HT1080 (cell line): ENCODE measurements around the gene ACER3. TPM values are rescaled to one million over a fixed set of nuclear protein-coding genes. Genes with fewer than 3 reads are reported as not detected.
A peak's percentile ranks its signal among the peaks of the same experiment; 100 is the strongest.
"Not testable (repeated sequence)": the region's sequence is repeated elsewhere in the genome, so short reads cannot be mapped to it uniquely, and the experiment has no call there.

Experiments
- DNase-seq: peaks from one replicate; pipeline ENCODE4 v3.0.0-alpha.2; 2015; ENCODE audit warnings: low read depth
- polyA plus RNA-seq, 2 experiments: library from polyadenylated mRNA; depleted of rRNA; stranded (reverse); fragments of >200 nt; gene quantifications; 2 replicates each; pipeline ENCODE4 v1.2.3, GENCODE V29; 2015
- total RNA-seq: library from RNA; depleted of rRNA; stranded (reverse); fragments of >200 nt; shearing (Covaris generic); gene quantifications from 2 replicates; pipeline ENCODE4 v1.2.3, GENCODE V29; 2014; rRNA removed

ACER3 gene
- 13.3 and 15.0 TPM in 2 replicates for total RNA-seq
- polyA plus RNA-seq (2015; cell fraction: cytosol; rRNA removed) = 8.3 and 12.3 TPM in 2 replicates
- 8.7 and 11.4 TPM in 2 replicates for polyA plus RNA-seq (2015; cell fraction: nucleus; rRNA removed)

- peak; percentile 84 for DNase-seq
These were observed at the start of gene ACER3 for GRCh38 chr11:76860539-76861475. TSS of gene ACER3 (plus strand) at chr11:76860918. CDS start at chr11:76860977, 59 bp downstream.

GRCh38 chr11:76811259-76811658 lies 49.5 kb upstream of the ACER3 start:
- no peak for DNase-seq

DNA sequence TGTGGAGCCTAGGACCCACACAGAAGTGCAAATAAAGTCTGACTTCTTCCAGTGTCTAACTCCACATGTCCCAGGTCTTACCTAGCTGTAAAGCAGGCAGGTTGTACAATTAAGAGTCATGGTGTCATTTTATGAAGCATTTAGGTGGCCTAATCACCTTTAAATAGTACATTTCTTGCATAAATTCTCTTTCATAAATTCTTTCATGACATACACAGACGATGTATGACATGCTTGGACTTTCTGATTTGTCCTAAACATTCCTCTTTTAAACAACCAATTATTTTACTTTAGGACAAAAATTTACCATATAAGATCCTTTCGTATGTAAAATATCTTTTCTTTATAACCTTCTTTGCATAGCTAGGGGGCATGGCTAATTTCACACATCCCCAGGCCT lies 46.3 kb upstream of the ACER3 start:
- no peak for DNase-seq

- not testable (repeated sequence) for DNase-seq
These were observed 45.0 kb upstream of the ACER3 start for GRCh38 chr11:76815678-76816077.

DNA sequence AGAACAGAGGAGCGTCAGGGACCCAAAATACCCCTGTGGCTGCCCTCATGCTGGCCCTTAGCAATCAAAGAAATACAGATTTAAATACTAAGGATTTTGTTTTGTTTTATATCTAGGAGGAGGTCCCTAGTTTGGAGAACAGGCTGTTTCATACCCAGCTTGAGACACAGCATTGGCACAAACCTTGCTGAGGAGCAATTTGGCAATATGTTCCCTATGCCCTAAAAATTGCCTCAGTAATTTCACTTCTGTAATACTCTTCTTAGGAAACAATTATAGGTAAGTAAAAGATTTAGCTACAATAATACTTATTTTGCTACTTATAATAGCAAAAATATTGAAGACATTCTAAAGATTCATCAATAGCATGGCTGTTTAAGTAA lies 40.5 kb upstream of the ACER3 start:
- no peak for DNase-seq

DNA sequence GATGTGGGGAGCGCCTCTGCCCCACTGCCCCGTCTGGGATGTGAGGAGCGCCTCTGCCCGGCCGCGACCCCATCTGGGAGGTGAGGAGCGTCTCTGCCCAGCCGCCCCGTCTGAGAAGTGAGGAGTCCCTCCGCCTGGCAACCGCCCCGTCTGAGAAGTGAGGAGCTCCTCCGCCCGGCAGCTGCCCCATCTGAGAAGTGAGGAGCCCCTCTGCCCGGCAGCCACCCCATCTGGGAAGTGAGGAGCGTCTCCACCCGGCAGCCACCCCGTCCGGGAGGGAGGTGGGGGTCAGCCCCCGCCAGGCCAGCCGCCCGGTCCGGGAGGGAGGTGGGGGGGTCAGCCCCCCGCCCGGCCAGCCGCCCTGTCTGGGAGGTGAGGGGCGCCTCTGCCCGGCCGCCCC lies 39.3 kb upstream of the ACER3 start:
- not testable (repeated sequence) for DNase-seq

GRCh38 chr11:76822406-76822805 lies 38.3 kb upstream of the ACER3 start:
- no peak for DNase-seq

DNA sequence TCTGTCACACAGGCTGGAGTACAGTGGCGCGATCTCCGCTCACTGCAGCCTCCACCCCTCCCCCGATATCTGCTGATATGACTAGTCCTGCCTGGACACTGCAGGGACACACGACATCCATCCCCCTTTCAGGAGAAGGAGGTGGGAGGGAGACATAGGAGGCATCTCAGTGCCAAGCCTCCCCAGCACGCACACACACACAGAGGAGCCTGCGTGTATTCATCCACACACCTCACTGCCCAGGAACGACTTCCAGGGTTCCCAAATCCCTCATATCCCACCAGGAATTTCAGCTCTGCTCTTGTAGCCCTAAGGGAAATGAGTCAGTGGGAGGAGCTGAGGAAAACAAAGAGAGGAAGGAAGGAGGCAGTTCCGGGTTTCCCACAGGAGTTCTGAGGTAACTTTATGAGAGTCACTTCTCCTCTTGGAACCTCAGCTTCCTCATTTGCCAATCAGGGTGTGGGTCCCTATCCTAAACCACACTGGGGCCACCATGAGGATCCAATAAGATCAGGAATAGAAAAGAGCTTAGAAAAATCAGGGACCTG lies 37.2 kb upstream of the ACER3 start:
- peak; percentile 97 for DNase-seq

- DNase-seq = peak; percentile 76
These were observed 36.4 kb upstream of the ACER3 start for GRCh38 chr11:76824083-76824939.

GRCh38 chr11:76824980-76825725 lies 35.6 kb upstream of the ACER3 start:
- DNase-seq = peak; percentile 17

- no peak for DNase-seq
These were observed 34.9 kb upstream of the ACER3 start for GRCh38 chr11:76825726-76826396.

DNA sequence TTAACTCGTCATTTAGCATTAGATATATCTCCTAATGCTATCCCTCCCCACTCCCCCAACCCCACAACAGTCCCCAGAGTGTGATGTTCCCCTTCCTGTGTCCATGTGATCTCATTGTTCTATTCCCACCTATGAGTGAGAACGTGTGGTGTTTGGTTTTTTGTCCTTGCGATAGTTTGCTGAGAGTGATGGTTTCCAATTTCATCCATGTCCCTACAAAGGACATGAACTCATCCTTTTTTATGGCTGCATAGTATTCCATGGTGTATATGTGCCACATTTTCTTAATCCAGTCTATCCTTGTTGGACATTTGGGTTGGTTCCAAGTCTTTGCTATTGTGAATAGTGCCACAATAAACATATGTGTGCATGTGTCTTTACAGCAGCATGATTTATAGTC lies 34.2 kb upstream of the ACER3 start:
- not testable (repeated sequence) for DNase-seq

DNA sequence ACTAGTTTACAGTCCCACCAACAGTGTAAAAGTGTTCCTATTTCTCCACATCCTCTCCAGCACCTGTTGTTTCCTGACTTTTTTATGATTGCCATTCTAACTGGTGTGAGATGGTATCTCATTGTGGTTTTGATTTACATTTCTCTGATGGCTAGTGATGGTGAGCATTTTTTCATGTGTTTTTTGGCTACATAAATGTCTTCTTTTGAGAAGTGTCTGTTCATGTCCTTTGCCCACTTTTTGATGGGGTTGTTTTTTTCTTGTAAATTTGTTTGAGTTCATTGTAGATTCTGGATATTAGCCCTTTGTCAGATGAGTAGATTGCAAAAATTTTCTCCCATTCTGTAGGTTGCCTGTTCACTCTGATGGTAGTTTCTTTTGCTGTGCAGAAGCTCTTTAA lies 33.7 kb upstream of the ACER3 start:
- not testable (repeated sequence) for DNase-seq

DNA sequence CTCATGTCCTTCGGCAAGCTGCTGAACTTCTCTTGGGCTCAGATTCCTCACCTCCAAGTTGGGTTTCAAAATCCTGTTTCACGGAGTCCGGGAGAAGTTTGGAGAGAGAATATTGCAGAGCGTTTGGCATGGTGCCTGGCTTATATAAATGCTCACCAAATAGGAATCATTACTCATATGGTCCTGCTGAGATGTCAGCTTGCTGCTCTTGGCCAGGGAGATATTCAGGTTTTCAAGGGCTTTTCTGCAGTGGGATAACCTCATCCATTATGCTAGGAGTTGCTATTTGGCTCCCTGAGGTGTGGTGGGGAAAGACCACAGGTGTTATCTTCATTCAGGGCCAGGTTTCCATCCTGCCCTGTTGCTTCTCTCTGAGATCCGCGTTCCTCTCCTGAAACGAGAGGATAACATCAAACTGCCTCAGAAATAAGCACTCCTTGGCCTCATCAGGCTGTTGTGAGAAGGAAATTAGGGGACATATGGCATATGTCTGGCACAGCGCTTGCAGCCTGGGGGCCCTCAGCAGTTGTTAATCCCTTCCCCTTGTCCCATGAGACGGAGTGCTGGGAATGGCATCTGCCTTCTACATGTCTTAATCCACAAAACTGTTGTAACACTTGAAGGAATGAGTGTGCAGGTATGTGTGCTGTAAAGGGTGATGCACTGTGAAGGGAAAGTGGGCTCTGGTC lies 29.9 kb upstream of the ACER3 start:
- peak; percentile 55 for DNase-seq

DNA sequence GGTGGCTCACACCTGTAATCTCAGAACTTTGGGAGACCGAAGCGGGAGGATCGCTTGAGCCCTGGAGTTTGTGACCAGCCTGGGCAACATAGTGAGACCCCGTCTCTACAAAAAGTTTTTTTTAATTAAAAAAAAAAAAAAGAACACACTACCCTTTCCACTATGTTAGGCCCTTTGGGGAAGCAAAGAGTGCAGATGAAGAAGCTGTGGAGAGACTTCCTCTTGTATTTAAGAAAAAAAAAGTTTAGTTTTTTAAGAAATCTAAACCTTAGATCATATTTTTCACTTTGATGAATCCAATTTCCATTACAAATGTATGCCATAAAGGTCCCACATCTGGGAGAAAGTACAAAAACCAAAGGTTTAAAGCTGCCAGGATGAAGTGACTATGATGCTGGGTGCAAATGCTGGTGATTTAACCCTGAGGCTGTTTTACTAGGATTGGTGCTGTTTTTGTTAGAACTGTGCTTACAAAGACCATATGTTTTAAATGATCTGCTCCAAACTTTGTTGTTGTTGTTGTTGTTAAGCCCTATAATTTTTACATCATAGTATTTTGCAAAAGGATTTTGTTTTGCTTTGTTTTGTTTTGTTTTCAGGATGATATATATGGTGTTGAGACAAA lies 28.9 kb upstream of the ACER3 start:
- DNase-seq = no peak

- no peak for DNase-seq
These were observed 28.4 kb upstream of the ACER3 start for GRCh38 chr11:76832361-76832760.

GRCh38 chr11:76834151-76834550 lies 26.6 kb upstream of the ACER3 start:
- no peak for DNase-seq

DNA sequence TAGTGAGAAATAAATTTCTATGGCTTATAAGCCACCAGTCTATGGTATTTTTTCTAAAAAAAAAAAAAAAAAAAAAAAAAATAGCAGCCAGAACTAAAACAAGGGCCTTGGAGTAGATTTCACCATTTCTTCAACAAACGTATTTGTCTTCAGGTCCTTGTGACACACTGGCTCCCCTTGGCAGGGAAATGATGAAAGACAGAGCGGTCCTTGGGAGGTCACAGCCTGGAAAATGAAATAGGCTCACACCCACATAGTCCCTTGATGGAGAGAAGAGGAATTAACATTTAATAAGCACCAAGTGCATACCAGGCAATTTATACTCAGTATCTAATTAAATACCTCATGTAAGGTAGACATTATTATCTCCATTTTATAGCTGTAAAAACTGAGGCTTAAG lies 25.7 kb upstream of the ACER3 start:
- no peak for DNase-seq

DNA sequence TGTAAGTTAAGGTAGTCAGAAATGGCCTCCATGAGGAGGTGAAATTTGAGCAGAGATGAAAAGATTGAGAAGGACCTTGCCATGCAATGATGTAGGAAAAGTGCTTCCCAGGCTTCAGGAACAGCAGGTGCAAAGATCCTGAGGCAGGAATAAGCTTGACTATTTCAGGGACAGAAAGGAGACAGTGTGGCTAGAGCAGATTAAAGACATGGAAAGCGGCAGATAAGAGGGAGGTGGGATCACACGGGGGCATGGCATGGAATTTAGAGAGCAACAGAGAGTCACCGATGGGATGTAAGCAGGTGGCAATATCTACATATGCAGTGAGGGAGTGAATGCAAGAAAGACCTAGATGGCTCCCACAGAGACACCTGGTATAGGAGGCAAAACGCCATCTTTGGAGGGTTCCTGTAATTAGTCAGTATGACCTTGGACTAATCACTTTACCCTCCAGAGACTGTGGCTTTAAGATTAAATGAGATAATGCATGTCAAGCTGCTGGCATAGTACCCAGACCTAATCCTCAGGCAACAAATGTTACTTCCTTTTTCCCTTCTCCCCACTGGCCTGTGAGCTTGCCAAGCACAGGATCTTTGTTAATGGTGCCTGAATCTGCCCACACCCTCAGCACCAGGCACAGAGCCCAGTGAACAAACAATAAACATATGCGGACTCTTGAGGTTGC lies 24.6 kb upstream of the ACER3 start:
- DNase-seq = peak; percentile 33
